Hepatocyte (in vitro differentiated cells): ENCODE measurements around the gene SMOC1. TPM values are rescaled to one million over a fixed set of nuclear protein-coding genes. Genes with fewer than 3 reads are reported as not detected.

Experiments used
- DNase-seq: peaks from one replicate; pipeline ENCODE4 v3.0.0-alpha.2; 2016; ENCODE audit warnings: low spot score
- H2AFZ ChIP-seq: fragments of 200-600 bp; sonication (generic); 2 replicates; pipeline ENCODE4 v1.6.0; 2016; ENCODE audit warnings: antibody characterized with exemption, mild to moderate bottlenecking
- H3K27ac ChIP-seq: fragments of 200-600 bp; sonication (generic); 2 replicates; pipeline ENCODE4 v1.5.1; 2016; ENCODE audit warnings: mild to moderate bottlenecking
- H3K27me3 ChIP-seq: fragments of 200-600 bp; sonication (generic); 2 replicates; pipeline ENCODE4 v1.6.1; 2016
- H3K36me3 ChIP-seq: fragments of 200-600 bp; sonication (generic); replicated peaks from 2 replicates; pipeline ENCODE4 v1.5.1; 2016; ENCODE audit warnings: low read depth; ENCODE audit not compliant: insufficient read depth
- H3K4me1 ChIP-seq: fragments of 200-600 bp; sonication (generic); 2 replicates; pipeline ENCODE4 v1.5.1; 2016; ENCODE audit warnings: mild to moderate bottlenecking, moderate library complexity; ENCODE audit not compliant: insufficient read depth
- H3K4me2 ChIP-seq: fragments of 200-600 bp; sonication (generic); 2 replicates; pipeline ENCODE4 v1.6.0; 2016
- H3K4me3 ChIP-seq: fragments of 200-600 bp; sonication (generic); 2 replicates; pipeline ENCODE4 v1.5.1; 2016; ENCODE audit warnings: mild to moderate bottlenecking
- H3K79me2 ChIP-seq: fragments of 200-600 bp; sonication (generic); 2 replicates; pipeline ENCODE4 v1.6.0; 2017; ENCODE audit warnings: mild to moderate bottlenecking
- H3K9me2 ChIP-seq: fragments of 200-600 bp; sonication (generic); replicated peaks from 2 replicates; pipeline ENCODE4 v1.6.0; 2017; ENCODE audit warnings: mild to moderate bottlenecking; ENCODE audit not compliant: insufficient read depth
- H3K9me3 ChIP-seq: fragments of 200-600 bp; sonication (generic); 2 replicates; pipeline ENCODE4 v1.5.1; 2016; ENCODE audit warnings: low read depth, mild to moderate bottlenecking
- H4K20me1 ChIP-seq: fragments of 200-600 bp; sonication (generic); 2 replicates; pipeline ENCODE4 v1.6.0; 2016; ENCODE audit warnings: mild to moderate bottlenecking; ENCODE audit not compliant: insufficient read depth, poor library complexity, severe bottlenecking
- EZH2 ChIP-seq: fragments of 200-600 bp; sonication (generic); IDR thresholded peaks from 2 replicates; pipeline ENCODE4 v1.6.1; 2016; ENCODE audit warnings: antibody characterized with exemption, mild to moderate bottlenecking, borderline replicate concordance
- EZH2phosphoT487 ChIP-seq: fragments of 200-600 bp; sonication (generic); IDR thresholded peaks from one replicate; pipeline ENCODE4 v1.6.1; 2018; ENCODE audit warnings: antibody characterized with exemption, mild to moderate bottlenecking, low read depth, moderate library complexity; ENCODE audit not compliant: unreplicated experiment, severe bottlenecking
- WGBS: methylation state at CpG from one replicate; pipeline ENCODE4 v1.1.6; 2016; ENCODE audit warnings: low lambda C conversion rate; ENCODE audit errors: missing lambda C conversion rate; 5-methylcytosine and 5-hydroxymethylcytosine counted together
- polyA plus RNA-seq: library from polyadenylated mRNA; unstranded; fragments of >200 nt; fragmentation: Nextera tagmentation; extraction: Ambion mirVana; gene quantifications from 2 replicates; pipeline ENCODE4 v1.2.1, GENCODE V29; 2016
- total RNA-seq: library from RNA; depleted of rRNA; stranded (reverse); fragments of >200 nt; gene quantifications from 2 replicates; pipeline ENCODE4 v1.2.3, GENCODE V29; 2014
- TF ChIP-seq, protein P1 (sequence below): fragments of 200-600 bp; sonication (generic); IDR thresholded peaks from 2 replicates; pipeline ENCODE4 v1.5.1; 2016; ENCODE audit warnings: antibody characterized with exemption, mild to moderate bottlenecking; ENCODE audit not compliant: poor library complexity

Gene SMOC1
- total and polyA plus RNA-seq, 2 experiments from 2014 or later = 2.1 to 6.2 TPM

DNA sequence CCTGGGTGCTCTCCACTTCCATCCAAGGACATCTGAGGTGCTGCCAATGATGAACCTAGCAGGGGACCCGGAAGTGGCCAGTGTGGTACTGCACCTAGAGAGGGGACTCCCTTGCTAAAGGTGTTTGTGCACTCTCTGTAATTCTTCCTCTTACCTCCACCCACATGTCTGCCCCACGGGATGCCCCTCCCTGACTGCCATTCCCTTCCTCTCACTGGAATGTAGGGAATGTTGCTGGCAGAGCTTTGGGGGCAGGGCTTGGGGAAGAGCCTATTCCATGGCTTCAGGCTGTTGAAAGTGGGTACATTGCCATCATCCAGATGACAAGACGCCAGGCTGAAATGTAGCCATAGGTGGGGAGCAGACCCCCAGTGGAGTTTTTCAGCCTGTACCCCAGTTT lies 153.2 kb downstream of the SMOC1 start:
- 49% methylated on average over 3 of the region's 3 CpGs for WGBS
- no peak overlapping the region for H2AFZ ChIP-seq

DNA sequence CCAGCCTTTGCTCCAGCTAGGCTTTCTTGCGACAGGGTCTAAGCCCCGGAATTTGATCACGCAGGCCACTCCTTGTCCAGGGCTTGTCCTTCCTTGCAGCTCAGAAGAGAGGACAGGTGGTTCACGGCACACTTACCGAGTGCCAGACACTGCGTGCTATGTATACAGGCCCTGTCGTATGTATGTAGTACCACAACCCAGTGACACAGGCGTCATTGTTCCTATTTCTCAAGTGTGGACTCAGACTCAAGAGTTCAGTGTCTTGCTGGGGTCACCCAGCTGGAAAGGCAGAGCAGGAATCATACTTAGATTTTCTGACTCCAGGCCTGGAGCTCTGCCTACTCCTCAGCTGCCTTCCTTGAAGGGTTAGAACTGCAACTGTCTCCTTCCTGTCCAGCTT lies 153.9 kb downstream of the SMOC1 start:
- DNase-seq = no peak
- Histone ChIP-seq H2AFZ (no peak overlapping the region), H3K4me3 (no peak overlapping the region), H3K36me3 (no peaks in the 10 kb centered on the region), H3K79me2 (no peaks in the 10 kb centered on the region), H3K27ac (no peak overlapping the region), H3K4me1 (no peaks in the 10 kb centered on the region), H3K9me3 (no peaks in the 10 kb centered on the region), H3K4me2 (no peak overlapping the region), H4K20me1 (no peaks in the 10 kb centered on the region), H3K9me2 (no peaks in the 10 kb centered on the region), H3K27me3 (no peaks in the 10 kb centered on the region)
- WGBS = 90% methylated on average over 8 of the region's 8 CpGs
- TF ChIP-seq EZH2 (no peak), EZH2phosphoT487 (no peak)
- TF ChIP-seq, protein P1, sequence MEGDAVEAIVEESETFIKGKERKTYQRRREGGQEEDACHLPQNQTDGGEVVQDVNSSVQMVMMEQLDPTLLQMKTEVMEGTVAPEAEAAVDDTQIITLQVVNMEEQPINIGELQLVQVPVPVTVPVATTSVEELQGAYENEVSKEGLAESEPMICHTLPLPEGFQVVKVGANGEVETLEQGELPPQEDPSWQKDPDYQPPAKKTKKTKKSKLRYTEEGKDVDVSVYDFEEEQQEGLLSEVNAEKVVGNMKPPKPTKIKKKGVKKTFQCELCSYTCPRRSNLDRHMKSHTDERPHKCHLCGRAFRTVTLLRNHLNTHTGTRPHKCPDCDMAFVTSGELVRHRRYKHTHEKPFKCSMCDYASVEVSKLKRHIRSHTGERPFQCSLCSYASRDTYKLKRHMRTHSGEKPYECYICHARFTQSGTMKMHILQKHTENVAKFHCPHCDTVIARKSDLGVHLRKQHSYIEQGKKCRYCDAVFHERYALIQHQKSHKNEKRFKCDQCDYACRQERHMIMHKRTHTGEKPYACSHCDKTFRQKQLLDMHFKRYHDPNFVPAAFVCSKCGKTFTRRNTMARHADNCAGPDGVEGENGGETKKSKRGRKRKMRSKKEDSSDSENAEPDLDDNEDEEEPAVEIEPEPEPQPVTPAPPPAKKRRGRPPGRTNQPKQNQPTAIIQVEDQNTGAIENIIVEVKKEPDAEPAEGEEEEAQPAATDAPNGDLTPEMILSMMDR = no peak

More for the DNA sequence above, 153.2 kb downstream of the SMOC1 start:
- Histone ChIP-seq H3K27ac (no peak overlapping the region), H3K9me2 (no peaks in the 10 kb centered on the region), H3K36me3 (no peaks in the 10 kb centered on the region), H3K9me3 (no peaks in the 10 kb centered on the region), H3K27me3 (no peaks in the 10 kb centered on the region), H3K79me2 (no peaks in the 10 kb centered on the region), H4K20me1 (no peaks in the 10 kb centered on the region), H3K4me3 (no peak overlapping the region), H3K4me1 (no peaks in the 10 kb centered on the region), H3K4me2 (no peak overlapping the region)
- no peak for TF ChIP-seq EZH2
- TF ChIP-seq, protein P1 = no peak
- no peak for TF ChIP-seq EZH2phosphoT487
- DNase-seq = no peak

DNA sequence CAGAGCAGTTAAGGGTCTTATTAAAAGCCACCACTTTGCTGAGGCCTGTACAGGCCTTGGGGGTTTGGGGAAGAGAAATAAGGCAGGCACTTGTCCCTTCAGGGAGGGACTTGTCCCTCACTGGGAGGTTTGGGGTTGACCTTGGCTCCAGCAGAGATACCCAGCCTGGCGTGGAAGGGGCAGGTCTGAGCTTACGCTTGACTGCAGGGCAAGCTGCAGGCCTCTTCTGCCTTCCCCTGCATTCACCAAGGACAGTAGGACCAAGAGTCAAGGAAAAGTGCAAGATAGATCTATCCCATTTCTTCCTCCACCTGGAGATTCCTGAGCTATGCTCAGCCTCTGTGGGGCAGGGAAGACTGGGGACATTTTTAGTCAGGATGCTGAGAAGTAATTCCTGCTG lies 154.3 kb downstream of the SMOC1 start:
- Histone ChIP-seq H4K20me1 (no peaks in the 10 kb centered on the region), H3K9me3 (no peaks in the 10 kb centered on the region), H3K36me3 (no peaks in the 10 kb centered on the region), H3K4me1 (no peaks in the 10 kb centered on the region), H3K27ac (no peak overlapping the region), H3K27me3 (peaks cover under 1% of the 10 kb centered on the region), H3K4me3 (no peak overlapping the region), H2AFZ (no peak overlapping the region), H3K79me2 (no peaks in the 10 kb centered on the region), H3K4me2 (no peak overlapping the region), H3K9me2 (no peaks in the 10 kb centered on the region)
- no peak for TF ChIP-seq EZH2phosphoT487
- no peak for TF ChIP-seq EZH2
- TF ChIP-seq, protein P1 = no peak
- WGBS = 94% methylated on average over 2 of the region's 2 CpGs
- no peak for DNase-seq

DNA sequence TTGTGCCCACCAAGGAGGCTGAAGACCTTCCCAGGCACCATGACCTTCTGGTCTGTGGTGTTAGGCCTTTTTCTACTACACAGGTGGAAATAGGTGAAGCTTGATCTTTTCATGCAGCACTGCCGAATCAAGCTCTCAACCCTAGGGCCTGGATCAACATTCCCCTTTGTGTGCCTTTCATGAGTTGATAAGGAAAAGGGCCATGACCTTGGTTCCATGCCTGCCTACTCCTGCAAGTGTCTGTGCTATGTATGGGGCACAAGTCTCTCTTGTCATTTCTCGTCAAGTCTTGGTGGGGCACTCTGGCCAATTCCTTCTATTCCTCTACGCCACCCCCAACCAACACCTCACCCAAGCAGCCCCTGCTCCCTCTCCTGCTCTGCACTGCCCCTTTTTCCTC lies 155.0 kb downstream of the SMOC1 start:
- no peaks in the 10 kb centered on the region for H3K4me1 ChIP-seq
- no peak overlapping the region for H2AFZ ChIP-seq
- peaks cover 7% of the 10 kb centered on the region for H3K27me3 ChIP-seq
- no peak for DNase-seq
- H3K9me3 ChIP-seq = no peaks in the 10 kb centered on the region
- H3K36me3 ChIP-seq = no peaks in the 10 kb centered on the region
- no peaks in the 10 kb centered on the region for H3K9me2 ChIP-seq
- H3K4me2 ChIP-seq = no peak overlapping the region
- no peak overlapping the region for H3K4me3 ChIP-seq
- H3K27ac ChIP-seq = no peak overlapping the region
- 75% methylated on average over 3 of the region's 3 CpGs for WGBS
- TF ChIP-seq, protein P1 = no peak
- TF ChIP-seq EZH2 (no peak), EZH2phosphoT487 (no peak)
- H3K79me2 ChIP-seq = no peaks in the 10 kb centered on the region
- no peaks in the 10 kb centered on the region for H4K20me1 ChIP-seq
